ENCODE measurements around the gene GGTLC1.
"Not testable (repeated sequence)": the region's sequence is repeated elsewhere in the genome, so short reads cannot be mapped to it uniquely, and the experiment has no call there.

GGTLC1 gene

GRCh38 chr20:23994001-23994633 is 5.5 kb upstream of the GGTLC1 start:
- DNase-seq (ENCODE audit: low read depth in 2 of 2) = not testable (repeated sequence)

DNA sequence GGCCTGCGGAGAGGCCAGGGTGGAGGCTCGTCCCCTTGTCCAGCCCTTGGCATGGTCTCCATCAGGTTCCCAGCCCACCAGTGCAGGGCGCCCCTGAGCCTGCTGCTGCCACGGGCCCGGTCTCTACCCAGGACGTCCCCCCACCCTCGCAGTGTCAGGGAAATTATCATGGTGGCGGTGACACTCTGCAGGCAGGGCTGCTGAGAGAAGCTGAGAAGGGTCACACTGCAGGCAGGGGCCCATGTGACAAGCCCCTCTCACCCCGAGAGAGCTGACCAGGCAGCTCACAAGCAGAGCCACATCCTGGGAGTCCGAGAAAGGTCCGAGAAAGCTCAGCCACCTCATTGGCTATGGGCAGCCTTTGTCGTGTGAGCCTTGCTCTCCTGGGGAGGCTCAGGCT is 4.9 kb upstream of the GGTLC1 start:
- DNase-seq (ENCODE audit: low read depth in 2 of 2) = not testable (repeated sequence)

GRCh38 chr20:23990296-23990695 is 1.7 kb upstream of the GGTLC1 start:
- DNase-seq (ENCODE audit: low read depth in 2 of 2) = not testable (repeated sequence)

DNA sequence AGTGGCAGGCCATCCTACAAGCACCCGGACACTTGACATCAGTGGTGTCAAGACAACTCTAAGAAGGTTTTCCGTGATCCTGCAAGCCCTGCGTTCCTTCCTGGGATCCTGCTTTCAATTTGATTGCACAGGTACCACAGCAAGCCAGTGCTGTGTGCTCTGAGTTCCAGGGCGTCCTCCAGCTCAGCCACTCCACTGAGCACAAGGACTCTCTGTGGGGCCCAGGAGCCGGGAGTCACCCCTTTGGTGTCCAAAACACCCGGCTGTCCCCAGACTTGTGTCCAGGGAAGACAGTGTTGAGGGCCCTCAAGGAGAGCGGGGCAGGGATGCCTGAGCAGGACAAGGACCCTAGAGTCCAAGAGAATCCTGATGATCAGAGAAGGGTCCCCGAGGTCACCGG is 387 bp upstream of the GGTLC1 start:
- DNase-seq (ENCODE audit: low read depth in 2 of 2) = not testable (repeated sequence)

- DNase-seq (ENCODE audit: low read depth in 2 of 2) = not testable (repeated sequence)
These were observed 1.9 kb downstream of the GGTLC1 start for GRCh38 chr20:23986716-23987115.

DNA sequence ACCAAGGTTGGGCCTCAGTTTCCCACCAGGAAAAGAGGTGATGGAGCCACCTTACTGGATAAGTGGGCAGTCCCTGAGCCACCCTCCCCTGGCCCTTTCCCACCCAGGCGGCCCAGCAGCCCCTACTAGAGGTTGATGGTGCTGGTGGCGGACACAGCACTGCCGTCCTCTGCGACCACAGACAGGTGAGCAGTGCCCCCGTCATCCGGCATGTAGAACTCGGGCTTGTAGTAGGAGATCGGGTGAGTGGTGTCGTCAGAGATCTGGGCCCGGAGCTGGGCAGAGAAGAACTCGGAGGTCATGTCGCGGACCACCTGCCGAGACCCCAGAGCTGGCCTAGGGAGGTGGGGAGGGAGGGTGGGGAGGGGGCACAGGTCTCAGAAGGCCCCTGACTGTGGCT is 2.3 kb downstream of the GGTLC1 start:
- DNase-seq (ENCODE audit: low read depth in 2 of 2) = not testable (repeated sequence)

GRCh38 chr20:23985790-23986225 is 2.8 kb downstream of the GGTLC1 start:
- not testable (repeated sequence) for DNase-seq (ENCODE audit: low read depth in 2 of 2)

DNA sequence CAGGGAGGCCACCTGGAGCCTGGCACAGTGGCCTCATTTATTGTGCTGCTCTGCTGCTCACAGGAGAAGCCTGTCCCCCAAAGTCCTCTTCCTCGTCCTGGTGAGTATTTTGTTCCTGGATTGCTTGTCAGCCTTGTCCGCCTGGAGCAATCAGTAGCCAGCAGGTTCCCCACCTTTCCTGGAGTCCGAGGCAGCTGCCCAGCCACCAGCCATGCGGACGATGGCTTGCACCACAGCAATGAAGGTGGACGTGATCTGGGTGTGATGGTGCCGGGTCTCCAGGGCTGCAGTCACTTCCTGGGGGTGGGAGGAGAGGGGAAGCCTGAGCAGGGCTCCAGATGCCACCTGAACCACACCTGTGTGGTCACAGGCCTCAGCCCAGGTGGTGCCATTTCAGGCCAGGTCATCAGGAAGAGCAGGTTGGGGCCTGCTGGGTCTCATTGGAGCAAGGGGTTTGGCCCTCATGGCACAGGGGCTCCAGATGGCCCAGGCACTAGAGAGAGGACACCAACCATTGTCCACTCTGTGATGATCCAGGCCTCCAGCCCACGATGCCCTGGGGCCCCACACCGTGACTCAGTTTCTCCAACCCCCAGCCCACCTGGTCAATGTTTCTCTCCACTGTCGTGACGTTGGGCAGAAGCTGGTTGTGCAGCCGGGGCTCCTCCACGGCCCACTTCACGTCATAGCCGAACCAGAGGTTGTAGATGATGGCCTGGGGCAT is 3.4 kb downstream of the GGTLC1 start:
- not testable (repeated sequence) for DNase-seq (ENCODE audit: low read depth in 2 of 2)

DNA sequence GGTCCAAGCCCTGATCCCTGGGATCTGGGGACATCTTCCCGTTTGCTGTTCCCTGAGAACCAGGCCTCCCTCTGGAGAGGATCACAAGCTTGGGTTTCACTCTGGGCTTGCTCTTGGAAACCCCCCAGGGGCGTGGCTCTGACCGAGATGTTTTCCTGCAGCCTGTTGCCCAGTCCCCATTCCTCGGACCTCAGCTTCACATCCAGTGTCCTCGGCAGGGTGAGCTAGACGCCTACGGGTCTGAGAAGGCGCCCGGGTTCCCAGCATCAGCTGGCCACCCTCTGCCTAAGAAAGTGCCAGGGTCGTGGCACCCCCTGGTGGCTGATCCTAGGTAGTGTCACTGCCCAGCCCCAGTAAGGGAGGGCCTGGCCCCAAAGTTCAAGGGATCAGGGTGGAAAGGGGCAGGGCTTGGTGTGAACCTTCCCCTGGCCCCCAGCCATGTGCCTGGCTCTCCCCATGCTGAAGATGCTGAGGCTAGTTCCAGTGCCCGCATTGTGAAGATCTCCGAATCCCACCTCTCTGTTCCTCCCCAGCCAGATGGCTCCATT is 4.0 kb downstream of the GGTLC1 start:
- not testable (repeated sequence) for DNase-seq (ENCODE audit: low read depth in 2 of 2)

GRCh38 chr20:23982112-23983018 is 6.2 kb downstream of the GGTLC1 start:
- not testable (repeated sequence) for DNase-seq (ENCODE audit: low read depth in 2 of 2)

GRCh38 chr20:23981526-23981925 is 7.1 kb downstream of the GGTLC1 start:
- not testable (repeated sequence) for DNase-seq (ENCODE audit: low read depth in 2 of 2)

DNA sequence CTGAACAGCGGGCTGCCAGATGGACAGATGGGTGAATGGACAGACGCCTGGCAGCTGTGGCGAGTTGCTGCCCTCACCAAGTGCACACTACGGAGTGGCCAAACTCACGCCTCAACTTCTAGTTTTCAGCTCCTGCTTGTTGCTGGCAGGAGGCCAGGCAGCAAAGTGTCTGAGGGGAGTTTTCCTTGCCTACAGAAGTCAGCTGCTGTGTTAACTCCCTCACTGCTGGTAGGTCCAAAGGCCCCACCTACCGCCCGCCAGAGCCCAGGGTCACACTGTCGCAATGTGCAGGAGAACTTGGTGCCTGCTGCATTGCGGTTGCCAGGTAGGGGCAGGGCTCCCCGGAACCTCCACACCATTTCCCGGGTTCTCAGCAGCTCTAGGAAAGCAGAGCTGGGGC is 7.6 kb downstream of the GGTLC1 start:
- DNase-seq (ENCODE audit: low read depth in 2 of 2) = not testable (repeated sequence)

DNA sequence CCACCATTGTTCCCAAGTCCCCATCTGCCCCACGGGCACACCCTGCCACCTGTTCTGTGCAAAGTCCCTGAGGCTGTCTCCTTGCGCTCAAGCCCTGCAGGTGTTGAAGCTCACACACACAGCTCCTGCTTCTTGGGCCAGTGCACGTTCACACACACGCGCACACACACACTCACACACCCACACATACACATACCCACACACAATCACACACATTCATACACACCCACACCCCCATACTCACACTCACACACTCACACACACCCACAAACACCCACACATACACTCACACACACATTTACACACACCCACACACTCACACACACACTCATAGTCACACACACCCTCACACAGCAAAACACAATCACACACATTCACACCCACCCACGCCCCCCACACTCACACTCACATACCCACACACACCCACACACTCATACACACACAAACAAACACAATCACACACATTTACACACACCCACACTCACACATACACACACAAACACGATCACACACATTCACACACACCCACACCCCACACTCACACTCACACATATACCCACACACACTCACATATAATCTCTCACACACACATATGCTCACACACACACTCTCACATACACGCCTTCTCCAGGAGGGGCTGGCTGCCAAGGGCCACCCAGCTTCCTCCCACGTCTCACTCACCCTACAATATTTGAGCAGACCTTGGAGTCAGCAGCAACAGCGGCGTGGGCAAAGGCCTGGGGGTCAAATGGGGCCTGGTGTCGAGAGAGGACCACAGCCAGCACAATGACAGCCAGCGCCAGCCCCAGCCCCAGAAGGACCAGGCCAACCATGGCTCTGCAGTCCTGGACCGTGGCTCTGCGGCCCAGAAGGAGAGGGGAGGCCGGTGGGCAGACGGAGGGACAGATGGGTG is 8.4 kb downstream of the GGTLC1 start:
- DNase-seq (ENCODE audit: low read depth in 2 of 2) = not testable (repeated sequence)

DNA sequence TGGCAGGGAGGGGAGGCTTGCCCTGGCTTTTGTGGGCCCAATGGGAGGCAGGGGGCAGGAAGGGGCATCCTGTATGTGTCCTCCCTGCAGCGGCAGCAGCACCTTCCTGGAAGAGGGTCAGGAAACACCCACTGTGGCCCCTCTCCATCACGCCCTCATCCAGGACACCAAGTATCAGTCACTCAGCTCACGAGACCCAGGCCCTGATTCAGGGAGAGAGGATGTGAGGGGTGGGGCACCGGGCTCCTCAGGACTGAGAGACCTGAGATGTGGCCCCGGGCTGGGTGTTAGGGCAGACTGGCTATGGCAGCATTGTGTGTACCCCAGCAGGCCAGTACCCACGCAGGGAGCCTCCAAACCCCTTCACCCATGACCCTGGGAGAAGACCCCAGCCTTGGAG is 9.2 kb downstream of the GGTLC1 start:
- not testable (repeated sequence) for DNase-seq (ENCODE audit: low read depth in 2 of 2)

DNA sequence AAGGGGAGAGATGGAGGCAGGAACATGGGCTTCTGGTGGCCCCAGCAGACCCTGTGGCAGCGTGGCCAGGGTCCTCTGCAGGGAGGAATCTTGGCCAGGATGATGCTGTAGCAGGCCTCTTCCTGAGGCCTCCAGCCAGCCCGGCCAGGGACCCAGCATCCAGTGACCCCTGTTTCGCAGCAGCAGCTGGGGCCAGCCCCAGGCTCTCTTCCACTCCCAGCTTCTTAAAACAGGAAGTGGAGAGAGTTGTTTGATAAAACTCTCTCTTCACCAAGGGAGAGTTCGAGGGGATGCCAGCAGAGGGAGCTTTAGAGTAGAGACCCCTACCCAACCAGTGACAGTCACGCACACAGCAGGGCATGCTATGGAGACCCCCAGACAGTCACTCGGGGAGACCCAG is 10.1 kb downstream of the GGTLC1 start:
- DNase-seq (ENCODE audit: low read depth in 2 of 2) = not testable (repeated sequence)

DNA sequence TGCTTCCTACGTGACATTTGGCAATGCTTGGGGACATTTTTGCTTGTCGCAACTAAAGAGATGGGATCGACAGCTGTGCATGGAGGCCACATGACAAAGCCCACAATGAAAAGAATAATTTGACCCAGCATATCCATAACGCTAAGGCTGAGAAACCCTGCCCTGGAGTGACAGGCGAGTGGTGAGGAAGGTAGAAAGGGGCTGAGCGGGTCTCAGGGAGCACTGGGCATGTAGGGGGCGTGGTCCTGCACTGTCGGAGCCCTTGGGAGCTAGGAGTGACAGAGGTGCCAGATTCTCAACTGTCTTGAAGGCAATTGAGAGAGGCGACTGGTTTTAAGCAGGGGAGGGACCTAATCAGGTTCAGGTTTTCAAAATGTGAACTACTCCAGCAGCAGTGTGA is 13.6 kb downstream of the GGTLC1 start:
- DNase-seq (ENCODE audit: low read depth in 2 of 2) = no peak

- no peak for DNase-seq (ENCODE audit: low read depth in 2 of 2)
These were observed 17.3 kb downstream of the GGTLC1 start for GRCh38 chr20:23971310-23971709.

DNA sequence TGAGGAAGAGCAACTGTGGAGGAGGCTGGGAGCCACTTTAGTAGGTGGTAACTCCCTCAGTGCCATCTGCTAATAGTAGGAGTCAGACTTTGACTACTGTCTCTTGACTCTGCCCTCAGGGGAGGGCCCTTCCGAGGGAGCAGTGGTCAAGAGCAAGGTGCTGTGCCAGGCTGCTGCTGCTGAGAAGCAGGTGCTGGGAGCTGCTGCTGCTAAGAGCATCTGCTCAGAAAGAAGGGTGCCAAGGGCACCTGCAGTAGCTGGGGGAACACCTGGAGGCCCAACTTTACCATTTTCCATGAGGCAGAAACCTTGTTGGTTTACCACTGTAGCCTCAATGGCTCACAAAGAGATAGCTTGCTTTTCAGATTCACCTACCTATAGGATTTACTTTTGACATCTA is 18.5 kb downstream of the GGTLC1 start:
- no peak for DNase-seq (ENCODE audit: low read depth in 2 of 2)

- no peak for DNase-seq (ENCODE audit: low read depth in 2 of 2)
These were observed 21.0 kb downstream of the GGTLC1 start for GRCh38 chr20:23967616-23967979.

GRCh38 chr20:23966927-23967615 is 21.5 kb downstream of the GGTLC1 start:
- DNase-seq (ENCODE audit: low read depth in 2 of 2) = no peak

Data from stimulated activated CD8-positive, alpha-beta memory T cell treated with anti-CD3 and anti-CD28 coated beads, Interleukin-15, amount 100 ng/mL, for 48 hours (primary cell).